CD4-positive, alpha-beta T cell treated with Interleukin-1 beta for 1 hour (primary cell): ENCODE measurements around the gene PDE4B.

Experiments
- DNase-seq, 2 donors: peaks; one replicate each; pipeline ENCODE4 v3.0.0-alpha.2; 2020 to 2022

The PDE4B gene

DNA sequence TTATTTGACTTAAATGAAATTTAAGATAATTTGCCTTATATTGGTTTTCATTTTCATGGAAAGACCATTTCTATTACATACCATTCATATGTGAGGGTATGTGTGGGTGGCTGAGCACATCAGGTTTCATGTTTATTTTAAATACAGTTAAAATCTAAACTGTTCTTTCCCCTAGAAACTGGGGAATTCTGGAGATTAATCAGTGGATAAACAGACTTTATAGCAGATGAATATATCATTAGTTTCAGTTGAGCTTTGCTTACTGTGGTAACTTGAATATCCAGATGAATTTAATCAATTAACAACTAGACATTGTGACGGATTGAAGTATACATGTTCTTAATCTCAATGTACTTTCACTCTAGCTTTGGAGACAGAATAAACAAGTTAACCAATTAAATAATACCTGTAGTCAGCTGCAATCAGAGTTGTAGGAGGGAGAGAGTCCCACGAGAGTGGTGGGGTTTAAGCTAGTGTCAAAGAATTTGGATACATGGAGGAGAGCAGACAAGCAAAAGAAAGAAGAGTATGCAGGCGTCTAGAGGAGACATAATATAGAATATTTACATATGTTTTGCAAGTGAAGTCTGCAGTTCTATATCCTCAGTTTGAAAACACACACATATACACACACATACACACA is 97.6 kb downstream of the PDE4B start:
- no peak for DNase-seq

DNA sequence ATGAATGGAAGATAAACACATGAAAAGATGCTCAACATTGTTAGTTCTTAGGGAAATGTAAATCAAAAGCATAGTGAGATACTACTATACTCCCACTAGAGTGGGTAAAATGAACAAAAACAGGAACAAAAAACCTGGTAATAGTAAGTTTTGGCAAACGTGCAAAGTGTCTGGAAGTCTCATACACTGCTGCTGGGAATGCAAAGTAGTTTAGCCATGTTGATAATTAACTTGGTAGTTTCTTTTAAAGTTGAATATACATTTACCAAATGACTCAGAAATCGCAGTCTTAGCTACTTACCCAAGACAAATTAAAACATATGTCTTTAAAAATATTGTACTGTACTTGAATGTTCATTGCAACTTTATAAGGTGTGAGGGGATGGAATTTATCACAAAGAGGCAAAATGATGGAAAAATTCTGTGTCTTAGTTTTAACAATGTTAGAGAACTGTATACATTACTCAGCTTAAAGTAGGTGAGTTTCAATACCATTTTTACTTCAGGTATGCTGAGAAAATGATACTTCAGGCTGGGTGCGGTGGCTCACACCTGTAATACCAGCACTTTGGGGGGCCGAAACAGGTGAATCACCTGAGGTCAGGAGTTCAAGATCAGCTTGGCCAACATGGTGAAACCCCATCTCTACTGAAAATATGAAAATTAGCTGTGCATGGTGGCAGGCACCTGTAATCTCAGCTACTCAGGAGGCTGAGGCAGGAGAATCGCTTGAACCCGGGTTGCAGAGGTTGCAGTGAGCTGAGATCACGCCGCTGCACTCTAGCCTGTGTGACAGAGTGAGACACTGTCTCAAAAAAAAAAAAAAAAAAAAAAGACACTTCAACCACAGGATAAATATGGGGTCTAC is 102.3 kb downstream of the PDE4B start:
- no peak for DNase-seq

DNA sequence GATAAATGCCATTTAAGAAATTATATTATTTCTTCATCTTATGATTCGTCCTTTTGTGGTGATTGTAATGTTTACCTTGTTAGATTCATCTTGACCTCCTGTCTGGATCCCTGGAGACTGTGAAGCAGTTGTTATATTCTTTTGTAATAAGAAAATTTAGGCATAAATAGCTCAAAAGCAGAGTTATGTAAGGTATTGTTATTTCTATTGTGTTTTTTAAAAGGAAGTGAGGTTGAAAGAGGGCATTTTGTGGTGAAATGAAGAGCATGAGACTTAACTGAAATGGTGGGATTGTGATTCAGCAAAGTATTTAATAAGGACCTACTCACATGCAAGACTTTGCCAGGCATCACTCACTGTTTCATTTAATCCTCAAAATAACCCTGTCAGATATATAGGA is 104.0 kb downstream of the PDE4B start:
- no peak for DNase-seq

DNA sequence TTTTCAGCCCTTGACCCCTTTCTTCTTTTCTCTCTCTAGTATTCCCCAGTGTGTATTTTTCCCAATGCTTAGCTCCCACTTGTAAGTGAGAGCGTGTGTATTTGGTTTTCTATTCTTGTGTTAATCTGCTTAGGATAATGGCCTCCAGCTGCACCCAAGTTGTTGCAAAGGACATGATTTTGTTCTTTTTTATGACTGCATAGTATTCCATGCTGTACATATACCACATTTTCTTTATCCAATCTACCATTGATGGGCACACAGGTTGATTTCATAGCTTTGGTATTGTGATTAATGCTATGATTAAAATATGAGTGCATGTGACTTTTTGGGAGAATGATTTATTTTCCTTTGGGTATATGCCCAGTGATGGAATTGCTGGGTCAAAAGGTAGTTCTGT is 104.8 kb downstream of the PDE4B start:
- DNase-seq: no peak

DNA sequence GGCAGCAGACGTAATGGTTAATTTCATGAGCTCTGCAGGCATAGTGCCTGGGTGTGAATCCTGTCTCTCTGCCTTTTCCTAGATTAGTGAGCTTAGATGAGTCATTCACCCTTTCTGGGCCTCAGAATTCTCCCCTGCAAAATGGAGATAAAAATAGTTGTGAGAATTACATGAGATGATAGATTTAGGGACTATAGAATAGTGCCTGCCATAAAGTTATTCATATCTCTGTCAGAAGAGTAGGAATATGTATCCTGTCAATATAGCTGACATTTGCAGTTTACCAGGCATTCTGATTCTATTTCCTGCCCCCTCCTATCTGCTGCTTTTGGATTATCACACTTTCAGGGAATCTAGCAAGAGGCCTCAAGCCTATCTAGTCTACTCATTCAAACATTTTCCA is 112.0 kb downstream of the PDE4B start:
- no peak for DNase-seq

DNA sequence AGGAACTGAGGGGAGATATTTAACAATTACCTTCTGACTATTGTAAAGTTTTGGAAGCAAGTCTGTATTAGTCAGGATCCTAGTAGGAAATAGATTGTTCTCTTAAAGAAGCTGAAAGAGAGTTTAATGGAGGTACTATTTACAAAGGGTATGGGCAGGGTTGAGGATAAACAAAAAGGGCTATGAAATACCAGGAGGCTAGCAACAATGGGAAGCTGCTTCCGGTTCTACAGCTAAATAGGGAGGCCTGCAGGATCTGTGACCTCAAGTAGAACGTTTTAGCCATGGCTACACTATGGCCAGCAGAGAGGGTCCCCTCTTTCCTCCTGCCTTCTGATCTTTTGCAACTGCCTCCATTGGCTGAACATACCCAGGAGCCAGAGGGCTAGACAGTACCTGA is 117.7 kb downstream of the PDE4B start:
- no peak for DNase-seq

DNA sequence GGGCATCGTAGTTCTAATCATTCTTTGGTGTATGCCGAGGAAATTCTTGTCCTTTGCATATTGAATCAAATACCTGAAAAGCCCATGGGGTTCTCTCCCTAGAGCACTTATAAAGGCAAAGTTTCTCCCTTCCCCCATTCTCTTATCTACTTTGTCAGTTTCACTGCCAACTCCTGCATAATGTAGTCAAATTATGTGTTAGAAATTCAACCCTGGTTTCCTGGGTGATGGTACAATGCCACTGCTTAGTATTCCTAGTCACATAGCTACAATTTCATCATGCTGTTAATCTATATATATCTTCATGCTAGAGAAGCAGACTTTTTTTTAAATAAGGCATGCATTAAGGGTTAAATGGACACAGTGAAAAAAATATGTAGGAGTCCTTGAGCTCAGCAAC is 119.0 kb downstream of the PDE4B start:
- DNase-seq: no peak

DNA sequence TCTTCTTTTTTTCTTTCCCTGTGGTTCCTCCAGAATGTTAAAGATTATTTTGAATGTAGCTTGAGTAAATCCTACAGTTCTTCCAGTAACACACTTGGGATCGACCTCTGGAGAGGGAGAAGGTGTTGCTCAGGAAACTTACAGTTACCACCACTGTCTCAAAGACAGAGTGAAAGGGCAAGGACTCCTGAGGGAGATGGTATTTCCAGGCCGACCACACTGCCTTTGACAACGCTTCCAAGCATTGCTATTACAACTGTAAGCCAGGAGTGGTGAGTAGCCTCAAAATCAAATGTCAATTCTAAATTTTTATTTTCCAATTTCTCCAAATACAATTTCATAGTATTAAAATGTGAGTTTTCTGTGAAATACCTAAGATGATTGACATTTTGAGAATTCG is 125.9 kb downstream of the PDE4B start:
- DNase-seq: no peak

DNA sequence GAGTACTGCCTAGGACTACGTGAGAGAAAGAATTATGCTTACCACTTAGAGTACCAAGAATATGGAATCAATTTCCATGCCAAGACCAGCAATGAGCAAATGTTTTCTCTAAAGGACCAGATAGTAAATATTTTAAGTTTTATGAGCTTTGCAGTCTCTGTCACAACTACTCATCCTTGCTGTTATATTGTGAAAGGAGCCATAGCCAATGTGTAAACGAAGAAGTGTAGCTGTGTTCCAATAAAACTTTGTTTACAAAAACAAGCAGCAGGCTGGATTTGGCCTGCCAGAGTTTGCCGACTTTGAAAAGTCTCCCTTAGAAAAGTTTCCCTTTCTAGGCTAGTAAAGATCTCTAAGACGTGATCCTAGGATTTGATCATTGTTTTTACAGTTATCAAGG is 128.8 kb downstream of the PDE4B start:
- DNase-seq: no peak

DNA sequence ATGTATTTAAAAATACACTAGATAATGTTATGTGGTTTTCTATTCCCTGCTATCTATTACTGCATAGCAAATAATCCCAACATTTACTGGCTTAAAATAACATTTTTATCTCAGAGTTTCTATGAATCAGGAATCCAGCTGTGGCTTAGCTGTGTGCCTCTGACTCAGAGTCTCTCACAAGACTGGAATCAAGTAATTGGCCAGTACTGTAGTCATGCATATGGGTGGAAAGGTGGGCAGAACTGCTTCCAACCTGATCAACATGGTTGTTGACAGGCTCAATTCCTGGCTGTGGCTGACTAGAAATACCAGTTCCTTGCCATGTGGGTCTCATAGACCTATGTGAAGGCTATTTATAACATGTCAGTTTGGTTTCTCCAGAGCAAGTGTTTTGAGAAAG is 131.8 kb downstream of the PDE4B start:
- no peak for DNase-seq

DNA sequence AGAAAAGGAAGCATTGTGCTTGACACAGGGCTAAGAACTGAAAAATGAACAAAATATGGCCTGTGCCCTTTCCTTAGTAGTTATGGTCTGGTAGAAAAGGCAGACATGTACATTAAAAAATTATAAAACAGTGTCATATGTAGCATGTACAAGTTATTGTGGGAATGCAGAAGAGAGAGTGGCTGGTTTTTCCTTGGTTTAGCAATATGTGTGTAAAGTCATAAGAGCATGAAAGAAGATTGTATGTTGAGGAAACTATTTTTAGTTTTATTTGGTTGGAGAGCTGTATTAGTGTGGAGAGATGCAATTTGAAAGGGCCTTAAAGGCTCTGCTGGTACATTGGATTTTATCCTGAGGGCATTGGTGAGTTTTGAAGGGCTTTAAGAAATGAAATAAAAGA is 145.8 kb downstream of the PDE4B start:
- DNase-seq: no peak

DNA sequence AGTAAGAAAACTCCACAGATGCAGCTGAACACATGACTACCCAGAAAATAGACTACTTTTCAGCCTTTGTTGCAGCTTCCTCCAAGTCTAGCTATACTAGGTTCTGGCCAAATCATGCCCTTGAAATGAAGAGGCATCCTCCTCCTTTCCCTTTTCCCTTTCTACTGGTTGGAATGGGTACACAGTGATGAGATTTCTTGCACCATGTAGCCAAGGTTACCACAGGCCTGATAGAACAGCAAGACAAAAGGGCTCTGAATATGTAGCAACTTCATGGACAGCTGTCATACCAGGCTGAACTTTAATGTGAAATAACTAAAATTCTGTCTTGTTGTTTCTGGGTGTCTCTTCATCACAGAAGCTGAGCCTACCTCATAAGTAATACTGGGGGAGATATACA is 146.5 kb downstream of the PDE4B start:
- no peak for DNase-seq

DNA sequence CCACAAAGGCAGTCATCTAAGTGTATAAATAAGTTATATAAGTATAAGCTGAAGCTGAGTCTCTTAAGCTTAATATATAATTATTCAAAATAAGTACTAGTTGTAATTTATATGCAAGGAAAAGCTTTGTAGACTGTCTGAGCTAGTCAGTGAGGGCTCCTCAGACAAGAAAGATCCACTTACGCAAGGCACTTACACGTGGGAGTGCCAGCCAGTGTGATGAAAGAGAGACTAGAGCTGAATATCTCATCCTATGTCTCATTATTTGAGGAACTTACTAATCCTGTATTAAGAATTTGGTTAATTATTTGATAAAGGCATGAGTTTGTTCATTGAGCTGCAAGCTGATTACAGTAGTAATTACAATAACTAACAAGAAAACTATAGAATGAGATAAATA is 146.9 kb downstream of the PDE4B start:
- no peak for DNase-seq

DNA sequence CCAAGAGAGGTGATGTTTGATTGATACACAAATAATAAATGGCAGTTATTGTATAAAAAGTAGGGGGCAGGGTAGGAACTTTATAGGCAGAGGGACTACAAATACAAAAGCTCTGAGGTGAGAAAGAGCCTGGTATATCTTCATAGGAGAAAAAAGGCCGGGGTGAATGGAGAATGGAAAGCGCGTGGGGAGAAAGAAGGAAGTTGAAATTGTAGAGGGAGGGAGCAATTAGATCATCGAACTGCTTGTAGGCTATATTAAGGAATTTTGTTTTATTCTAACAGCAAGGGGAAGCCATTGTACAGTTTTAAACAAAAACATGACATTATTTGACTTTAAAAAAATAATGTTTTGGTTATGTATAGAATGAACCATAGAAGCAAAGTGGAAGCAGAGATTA is 147.4 kb downstream of the PDE4B start:
- no peak for DNase-seq

DNA sequence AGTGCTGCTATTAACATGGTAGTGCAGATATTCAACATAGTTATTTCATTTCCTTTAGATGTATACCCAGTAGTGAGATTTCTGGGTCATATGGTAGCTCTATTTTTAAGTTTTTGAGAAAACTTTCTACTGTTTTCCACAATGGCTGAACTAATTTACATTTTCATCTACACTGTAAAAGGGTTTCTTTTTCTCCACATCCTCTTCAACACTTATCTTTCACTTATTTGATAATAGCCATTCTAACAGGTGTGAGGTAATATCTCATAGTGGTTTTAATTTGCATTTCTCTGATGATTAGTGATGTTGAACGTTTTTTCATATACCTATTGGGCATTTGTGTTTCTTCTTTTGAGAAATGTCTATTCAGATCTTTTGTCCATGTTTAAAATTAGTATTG is 149.8 kb downstream of the PDE4B start:
- DNase-seq: no peak

DNA sequence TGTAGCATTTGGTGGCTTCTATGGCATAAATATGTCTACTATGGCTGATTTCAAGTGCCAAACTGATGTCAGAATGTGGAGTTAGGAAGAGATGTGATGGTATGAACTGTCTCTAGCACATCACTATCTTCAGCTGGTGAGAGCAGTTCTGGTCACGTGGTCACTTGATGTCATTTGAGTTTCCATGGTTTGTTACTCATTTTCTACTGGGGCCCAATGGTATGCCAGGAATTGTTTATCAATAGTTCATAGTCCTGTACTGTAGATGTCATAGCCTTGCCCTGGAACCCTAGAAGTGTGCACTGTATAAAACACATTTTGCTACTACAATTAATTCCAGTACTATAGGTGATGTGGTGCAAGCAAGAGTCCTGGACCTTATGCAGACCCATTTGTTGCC is 153.7 kb downstream of the PDE4B start:
- no peak for DNase-seq

DNA sequence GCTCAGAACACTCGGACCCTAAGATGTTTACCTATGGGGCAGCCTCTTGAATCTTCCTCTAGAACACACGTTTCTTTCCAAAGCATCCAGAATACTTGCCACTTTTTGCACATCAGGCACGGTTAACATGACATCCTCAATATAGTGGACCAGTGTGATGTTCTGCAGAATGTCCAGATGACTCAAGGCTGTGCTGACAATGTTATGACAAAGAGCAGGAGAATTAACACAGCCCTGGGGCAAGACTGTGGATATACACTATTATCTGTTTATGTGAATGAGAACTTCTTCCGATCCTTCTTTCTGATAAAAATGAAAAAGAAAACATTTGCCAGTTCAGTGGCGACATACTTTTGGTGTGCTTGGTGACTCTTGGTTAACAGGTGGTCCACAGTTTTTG is 154.3 kb downstream of the PDE4B start:
- no peak for DNase-seq

DNA sequence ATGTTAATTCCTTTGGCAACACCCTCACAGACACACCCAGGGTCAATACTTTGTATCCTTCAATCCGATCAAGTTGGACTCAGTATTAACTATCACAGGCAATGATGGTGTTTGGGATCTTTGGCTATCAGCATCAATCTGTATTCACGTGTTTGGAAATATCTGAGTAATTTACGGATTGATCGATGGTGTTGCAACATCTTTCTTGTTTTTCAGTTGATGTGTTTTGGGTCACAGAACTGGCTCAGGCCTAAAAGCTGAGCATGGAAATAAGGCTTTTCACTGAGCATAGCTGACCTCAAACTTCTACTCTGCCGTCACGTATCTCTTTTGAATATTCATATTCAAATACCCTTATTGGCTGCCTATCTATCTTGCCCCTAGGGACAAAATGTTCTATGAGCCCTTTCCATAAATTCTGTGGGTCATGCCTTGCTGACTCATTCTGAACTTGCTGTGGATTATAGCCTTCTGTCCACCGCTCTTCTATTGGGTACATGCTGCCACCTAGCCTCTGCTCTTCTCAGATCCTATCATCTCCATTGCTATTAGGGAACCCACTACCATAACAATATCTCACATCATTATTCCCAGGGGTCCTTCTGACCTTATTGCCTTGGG is 156.0 kb downstream of the PDE4B start:
- DNase-seq: no peak

DNA sequence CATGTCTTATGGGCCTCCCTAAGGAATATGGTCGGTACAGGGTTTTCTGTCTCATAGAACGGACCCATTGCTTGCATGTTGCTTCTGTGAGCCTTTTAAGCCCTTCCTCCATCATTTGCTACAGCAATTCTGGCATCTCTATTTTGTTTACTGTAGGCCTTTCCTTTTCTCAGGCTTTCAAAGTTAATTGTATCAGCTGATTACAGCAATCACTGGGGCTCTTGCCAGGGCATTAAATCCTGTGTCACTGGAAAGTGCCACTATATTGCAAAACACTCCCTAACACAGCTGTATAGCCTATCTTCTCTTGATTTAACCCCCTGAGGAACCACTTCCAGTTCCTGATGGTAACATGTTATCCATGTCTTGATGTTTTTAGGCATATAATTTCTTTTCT is 156.5 kb downstream of the PDE4B start:
- DNase-seq: no peak

DNA sequence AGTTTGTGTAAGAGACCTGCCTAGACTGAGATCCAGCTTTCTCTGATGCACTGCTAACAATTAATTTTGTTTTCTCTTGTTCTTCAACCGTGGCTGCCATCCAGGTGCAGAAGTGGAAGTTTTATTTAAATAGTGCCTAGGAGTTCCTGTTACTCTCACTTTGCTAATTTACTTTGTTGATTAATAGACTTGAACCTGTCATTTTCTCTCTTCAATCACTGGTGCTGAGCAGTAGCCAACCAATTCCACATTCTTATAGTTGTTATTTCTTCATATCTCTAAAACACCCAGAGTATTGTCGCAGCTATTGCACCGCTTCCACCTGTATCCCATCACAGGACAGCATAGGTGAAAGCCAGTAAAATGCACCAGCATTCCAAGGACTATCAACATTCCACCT is 157.2 kb downstream of the PDE4B start:
- no peak for DNase-seq

DNA sequence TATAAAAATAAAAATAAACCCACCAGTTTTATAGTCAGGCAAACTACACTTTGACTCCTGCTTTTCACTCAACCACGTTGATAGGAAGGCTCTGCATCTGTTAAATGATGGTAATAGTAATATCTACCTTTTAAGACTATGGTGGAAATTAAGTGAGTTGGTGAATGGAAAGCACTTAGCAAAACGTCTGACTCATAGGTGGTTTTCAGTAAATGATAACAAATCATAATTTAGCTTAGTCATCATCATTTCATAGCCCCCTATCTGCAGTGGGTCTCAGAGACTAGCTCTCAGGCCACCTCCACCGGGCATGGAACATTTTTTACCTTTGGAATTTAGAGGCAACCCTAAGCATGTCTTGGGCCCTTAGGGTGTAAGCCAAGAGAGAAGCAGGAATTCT is 160.0 kb downstream of the PDE4B start:
- DNase-seq: no peak

DNA sequence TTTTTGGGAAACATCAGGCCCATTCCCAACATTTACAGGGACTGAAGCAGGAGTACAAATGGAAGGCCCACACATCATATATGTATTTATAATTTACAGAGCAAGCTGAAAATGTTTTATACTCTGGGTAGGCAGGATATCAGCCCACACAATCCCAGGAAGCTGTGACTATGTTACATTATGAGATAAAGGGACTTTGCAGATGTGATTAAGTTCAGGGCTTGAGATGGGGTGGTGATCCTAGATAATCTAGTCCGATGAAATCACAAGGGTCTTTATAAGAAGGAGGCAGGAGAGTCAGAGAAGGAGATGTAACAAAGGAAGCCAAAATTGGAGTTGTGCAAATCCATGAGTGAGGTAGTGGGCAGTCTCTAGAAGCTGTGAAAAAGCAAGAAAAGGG is 160.5 kb downstream of the PDE4B start:
- DNase-seq: no peak

DNA sequence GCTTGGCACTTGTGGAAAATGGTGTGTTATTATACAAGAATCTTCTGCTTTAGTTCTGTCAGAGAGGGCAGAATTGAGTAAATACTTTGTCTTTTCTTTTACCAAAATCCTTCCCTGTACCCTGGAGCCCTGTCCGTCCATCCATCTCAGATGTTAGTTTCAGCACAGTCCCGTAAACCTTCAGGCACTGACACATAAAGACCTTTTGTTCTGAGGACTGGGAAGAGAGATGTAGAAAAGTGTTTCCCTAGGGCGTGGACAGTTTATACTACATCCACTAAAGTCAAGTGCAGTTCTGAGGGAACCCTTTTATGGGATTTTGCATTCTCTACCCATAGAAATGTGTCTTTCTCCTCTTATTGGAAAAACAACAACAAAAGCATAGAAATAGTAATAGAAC is 162.4 kb downstream of the PDE4B start:
- DNase-seq: no peak

DNA sequence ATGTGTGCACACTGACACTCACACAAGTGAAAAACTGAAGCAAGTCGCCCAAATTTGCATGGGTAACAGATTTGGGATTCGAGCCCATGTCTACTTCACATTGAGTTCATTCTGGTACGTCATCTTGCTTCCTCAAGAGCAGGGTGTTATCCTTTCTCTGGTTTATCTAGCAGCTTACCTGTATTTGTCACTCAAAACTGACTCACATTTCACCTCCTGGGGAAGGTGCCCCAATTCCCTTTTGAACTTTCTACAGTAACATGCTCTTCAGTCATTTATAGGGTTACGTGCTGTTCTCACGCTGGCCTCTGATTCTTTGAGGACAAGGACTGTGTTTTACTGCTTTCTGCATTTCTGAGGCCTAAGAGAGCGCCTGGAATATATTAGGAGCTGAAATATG is 162.8 kb downstream of the PDE4B start:
- no peak for DNase-seq
